Natural killer cell (primary cell): ENCODE results near the gene CPB1. TPM values are rescaled to one million over a fixed set of nuclear protein-coding genes. Genes with fewer than 3 reads are reported as not detected.

Source experiments
- ATAC-seq, 3 donors: fragments of 150-1000 bp in 2 of 3; fragments of 200-7000 bp in 1 of 3; cut with Tn5 transposase; 1 replicate in 1 of 3; 2 replicates in 2 of 3; pipeline ENCODE4 v1.10.0; 2021; ENCODE audit warnings: mild to moderate bottlenecking in 2 of 3, moderate library complexity in 2 of 3
- DNase-seq, 2 donors: peaks; one replicate each; pipeline versions ENCODE4 v3.0.0 to v3.0.0-alpha.2; 2013 to 2021; ENCODE audit warnings: mixed read lengths in 1 of 2
- H3K27ac ChIP-seq: one replicate; pipeline ENCODE4 v1.5.1; 2013; ENCODE audit warnings: mild to moderate bottlenecking, low read length
- H3K27me3 ChIP-seq: one replicate; pipeline ENCODE4 v1.6.1; 2013; ENCODE audit warnings: low read length; ENCODE audit not compliant: control insufficient read depth, insufficient read depth
- H3K36me3 ChIP-seq: one replicate; pipeline ENCODE4 v1.6.1; 2013; ENCODE audit warnings: low read length; ENCODE audit not compliant: control insufficient read depth, insufficient read depth
- H3K4me1 ChIP-seq: one replicate; pipeline ENCODE4 v1.6.1; 2013; ENCODE audit warnings: low read length; ENCODE audit not compliant: control insufficient read depth, insufficient read depth
- H3K4me3 ChIP-seq: one replicate; pipeline ENCODE4 v1.5.1; 2013; ENCODE audit warnings: low read length
- H3K9me3 ChIP-seq: one replicate; pipeline ENCODE4 v1.6.1; 2013; ENCODE audit warnings: low read length; ENCODE audit not compliant: control insufficient read depth, insufficient read depth
- H3K27ac Mint-ChIP-seq, 2 donors: one replicate each; pipeline ENCODE4 v1.8.0; 2022; ENCODE audit warnings: mild to moderate bottlenecking in 2 of 2, mixed read lengths in 2 of 2, moderate library complexity in 1 of 2
- H3K27me3 Mint-ChIP-seq, 2 donors: one replicate each; pipeline ENCODE4 v1.8.0; 2022; ENCODE audit warnings: low read depth in 2 of 2, mixed read lengths in 2 of 2
- H3K36me3 Mint-ChIP-seq: one replicate; pipeline ENCODE4 v1.8.0; 2022; ENCODE audit warnings: mixed read lengths
- H3K4me1 Mint-ChIP-seq, 2 donors: one replicate each; pipeline ENCODE4 v1.8.0; 2022; ENCODE audit warnings: mixed read lengths in 2 of 2
- H3K4me3 Mint-ChIP-seq: one replicate; pipeline ENCODE4 v1.8.0; 2022; ENCODE audit warnings: mild to moderate bottlenecking, moderate library complexity, mixed read lengths
- H3K9me3 Mint-ChIP-seq, 2 donors: one replicate each; pipeline ENCODE4 v1.8.0; 2022; ENCODE audit warnings: mixed read lengths in 2 of 2
- WGBS: methylation state at CpG from one replicate; pipeline ENCODE4 v1.1.7; 2013; ENCODE audit warnings: missing lambda C conversion rate; ENCODE audit not compliant: insufficient coverage; 5-methylcytosine and 5-hydroxymethylcytosine counted together
- intact Hi-C: fragments of 100-400 bp; cut with micrococcal nuclease; formaldehyde crosslinking; loops from one replicate; pipeline ENCODE4 v1.14.2; 2022
- total RNA-seq, 4 donors: library from RNA; stranded (reverse); fragments of 120-200 nt in 1 of 4; gene quantifications; one replicate each; pipeline versions ENCODE4 v1.2.3 to v1.2.4, GENCODE V29; 2013 to 2022
- TF ChIP-seq, protein P1 (sequence below): fragments of 200-600 bp; IDR thresholded peaks from one replicate; pipeline ENCODE4 v1.8.0; 2022; ENCODE audit warnings: antibody characterized with exemption

CPB1 gene
- total RNA-seq, 3 donors from 2014 or later (not counting 1 experiment from before 2014, with no cell fraction given), result not detected

DNA sequence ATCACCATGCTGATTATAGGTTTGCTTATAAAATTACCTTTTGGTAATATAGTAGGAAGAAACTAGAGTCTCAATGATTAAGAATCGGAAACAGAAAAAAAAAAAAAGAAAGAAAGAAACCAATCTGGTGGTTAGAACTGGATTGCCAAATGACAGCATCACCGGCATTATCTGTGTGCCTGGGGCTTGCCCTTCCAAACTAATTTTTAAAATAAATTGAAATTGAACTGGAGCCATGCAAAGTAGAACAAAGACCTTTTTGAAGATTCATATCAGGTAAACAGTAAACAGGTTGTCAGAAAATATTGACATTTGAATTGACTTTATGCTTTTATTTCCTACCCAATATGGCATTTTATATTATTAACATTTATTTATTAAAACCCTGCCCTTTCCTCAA, 11.2 kb upstream of the CPB1 start:
- ATAC-seq, result no peak
- Histone ChIP-seq H3K27ac (no peak overlapping the region), H3K4me3 (no peak overlapping the region), H3K27me3 (no peaks in the 10 kb centered on the region), H3K4me1 (no peaks in the 10 kb centered on the region), H3K36me3 (no peaks in the 10 kb centered on the region), H3K9me3 (no peaks in the 10 kb centered on the region)
- no peak overlapping the region for H3K4me3 Mint-ChIP-seq
- H3K9me3 Mint-ChIP-seq, result no peaks in the 10 kb centered on the region
- no peaks in the 10 kb centered on the region for H3K36me3 Mint-ChIP-seq
- intact Hi-C loops, result no loop called here
- H3K27me3 Mint-ChIP-seq, result peaks cover 6 to 8% of the 10 kb centered on the region in 2 donors
- no peak overlapping the region for H3K27ac Mint-ChIP-seq
- 91% methylated on average over 2 of the region's 2 CpGs for WGBS
- no peak for DNase-seq
- TF ChIP-seq, protein P1, sequence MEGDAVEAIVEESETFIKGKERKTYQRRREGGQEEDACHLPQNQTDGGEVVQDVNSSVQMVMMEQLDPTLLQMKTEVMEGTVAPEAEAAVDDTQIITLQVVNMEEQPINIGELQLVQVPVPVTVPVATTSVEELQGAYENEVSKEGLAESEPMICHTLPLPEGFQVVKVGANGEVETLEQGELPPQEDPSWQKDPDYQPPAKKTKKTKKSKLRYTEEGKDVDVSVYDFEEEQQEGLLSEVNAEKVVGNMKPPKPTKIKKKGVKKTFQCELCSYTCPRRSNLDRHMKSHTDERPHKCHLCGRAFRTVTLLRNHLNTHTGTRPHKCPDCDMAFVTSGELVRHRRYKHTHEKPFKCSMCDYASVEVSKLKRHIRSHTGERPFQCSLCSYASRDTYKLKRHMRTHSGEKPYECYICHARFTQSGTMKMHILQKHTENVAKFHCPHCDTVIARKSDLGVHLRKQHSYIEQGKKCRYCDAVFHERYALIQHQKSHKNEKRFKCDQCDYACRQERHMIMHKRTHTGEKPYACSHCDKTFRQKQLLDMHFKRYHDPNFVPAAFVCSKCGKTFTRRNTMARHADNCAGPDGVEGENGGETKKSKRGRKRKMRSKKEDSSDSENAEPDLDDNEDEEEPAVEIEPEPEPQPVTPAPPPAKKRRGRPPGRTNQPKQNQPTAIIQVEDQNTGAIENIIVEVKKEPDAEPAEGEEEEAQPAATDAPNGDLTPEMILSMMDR, result no peak
- H3K4me1 Mint-ChIP-seq, result no peaks in the 10 kb centered on the region

DNA sequence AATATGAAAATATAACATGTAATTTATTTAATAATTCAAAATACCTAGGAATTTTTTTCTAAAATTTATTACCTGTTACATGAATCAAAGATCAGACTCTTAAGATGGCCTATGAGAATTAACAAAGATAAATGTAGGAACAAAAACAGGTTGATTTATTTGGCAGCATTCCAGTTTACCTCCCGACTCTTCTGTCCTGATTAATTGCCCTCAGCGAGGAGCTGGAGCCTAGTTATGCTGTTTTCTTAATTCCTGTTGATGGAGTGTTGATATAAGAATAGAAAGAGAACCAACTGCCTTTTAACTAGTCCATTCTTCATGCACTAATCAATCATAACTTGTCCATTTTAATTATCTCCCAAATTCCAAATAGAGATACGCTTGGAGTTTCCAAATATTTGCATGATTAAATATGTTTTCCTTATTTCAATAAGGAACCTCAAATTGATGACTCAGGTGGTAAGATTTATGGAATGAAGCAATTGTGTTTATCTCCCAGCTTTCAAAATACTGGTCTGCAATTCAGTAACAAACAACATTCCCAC, 10.6 kb upstream of the CPB1 start:
- Histone ChIP-seq H3K36me3 (no peaks in the 10 kb centered on the region), H3K4me3 (no peak overlapping the region), H3K4me1 (no peaks in the 10 kb centered on the region), H3K9me3 (no peaks in the 10 kb centered on the region), H3K27ac (no peak overlapping the region), H3K27me3 (no peaks in the 10 kb centered on the region)
- WGBS, result 80% methylated on average over 2 of the region's 3 CpGs
- no peaks in the 10 kb centered on the region for H3K9me3 Mint-ChIP-seq
- intact Hi-C loops, result no loop called here
- TF ChIP-seq, protein P1, result no peak
- no peaks in the 10 kb centered on the region for H3K36me3 Mint-ChIP-seq
- no peaks in the 10 kb centered on the region for H3K4me1 Mint-ChIP-seq
- no peak for ATAC-seq
- H3K4me3 Mint-ChIP-seq, result no peak overlapping the region
- no peak for DNase-seq
- peaks cover 6 to 8% of the 10 kb centered on the region in 2 donors for H3K27me3 Mint-ChIP-seq
- no peak overlapping the region for H3K27ac Mint-ChIP-seq

DNA sequence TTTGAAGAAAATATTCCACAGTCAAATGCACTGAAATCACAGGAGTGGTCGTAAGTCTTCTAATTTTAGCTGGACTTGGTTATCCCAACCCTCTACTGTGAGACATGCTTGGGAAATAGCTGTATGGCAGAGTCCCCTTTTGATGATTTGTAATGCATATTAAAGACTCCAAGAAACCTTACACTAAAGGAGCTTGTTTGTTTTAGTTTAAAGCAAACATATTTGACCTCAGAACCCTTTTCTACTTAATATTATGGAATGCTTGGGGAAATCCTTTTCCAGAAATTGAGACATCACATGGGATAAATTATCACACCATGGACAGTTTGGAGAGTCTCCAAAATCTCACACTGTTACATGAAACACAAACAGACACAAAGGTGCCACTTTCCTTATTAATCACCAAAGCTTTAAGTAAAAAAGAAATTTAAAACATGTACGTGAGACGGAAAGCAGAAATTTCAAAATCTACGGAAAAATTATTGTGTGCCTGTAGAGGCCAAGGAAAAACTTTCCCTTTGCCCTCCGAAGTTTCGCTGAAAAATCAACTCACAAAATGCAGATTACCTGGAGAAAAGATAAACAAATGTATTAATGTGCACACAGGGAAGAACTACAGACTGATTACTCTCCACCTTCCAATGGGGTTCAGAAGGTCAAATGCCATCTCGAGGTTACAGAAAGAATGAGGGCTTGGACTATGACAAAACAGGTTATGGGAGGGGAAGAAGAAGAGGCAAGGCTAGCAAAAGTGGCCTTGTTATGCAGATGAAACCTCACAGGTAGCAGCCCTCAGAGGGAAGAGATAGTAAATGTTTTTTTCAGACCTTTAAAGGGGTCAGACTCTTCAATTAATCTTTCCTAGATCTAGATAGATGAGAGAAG, 7.0 kb upstream of the CPB1 start:
- H3K4me3 ChIP-seq, result no peak overlapping the region
- H3K4me3 Mint-ChIP-seq, result no peak overlapping the region

More for the DNA sequence above, 7.0 kb upstream of the CPB1 start:
- no peaks in the 10 kb centered on the region for H3K36me3 ChIP-seq
- H3K9me3 Mint-ChIP-seq, result no peaks in the 10 kb centered on the region
- H3K27me3 Mint-ChIP-seq, result peaks cover 4 to 8% of the 10 kb centered on the region in 2 donors
- ATAC-seq (no peak), DNase-seq (no peak)
- H3K4me1 ChIP-seq, result no peaks in the 10 kb centered on the region
- no peaks in the 10 kb centered on the region for H3K36me3 Mint-ChIP-seq
- intact Hi-C loops, result no loop called here
- H3K4me1 Mint-ChIP-seq, result no peaks in the 10 kb centered on the region
- no peak overlapping the region for H3K27ac Mint-ChIP-seq
- 68% methylated on average over 7 of the region's 7 CpGs for WGBS
- H3K27ac ChIP-seq, result no peak overlapping the region
- no peaks in the 10 kb centered on the region for H3K27me3 ChIP-seq
- TF ChIP-seq, protein P1, result no peak
- no peaks in the 10 kb centered on the region for H3K9me3 ChIP-seq
